ENCODE data around the gene CCDC149.

DNA sequence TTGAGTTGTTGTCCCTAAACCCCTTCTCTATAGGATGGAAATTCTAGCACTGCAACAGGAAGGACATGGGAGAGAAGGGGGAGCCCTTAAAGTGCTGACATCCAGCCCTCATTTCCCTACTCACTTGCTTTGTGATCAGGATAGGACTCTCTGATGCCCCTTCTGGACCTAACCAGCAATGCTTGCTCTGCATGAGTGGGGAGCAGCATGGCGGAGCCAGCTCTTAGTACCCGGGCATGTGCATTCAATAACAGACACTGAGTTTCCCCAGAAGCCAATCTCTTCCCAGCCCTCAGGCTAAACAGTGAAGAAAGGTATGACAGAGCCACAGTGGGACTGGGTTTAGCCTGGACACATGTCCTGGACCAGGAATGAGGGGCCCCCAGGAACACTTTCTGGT lies 103.5 kb downstream of the CCDC149 start:
- TF ChIP-seq, protein P1, sequence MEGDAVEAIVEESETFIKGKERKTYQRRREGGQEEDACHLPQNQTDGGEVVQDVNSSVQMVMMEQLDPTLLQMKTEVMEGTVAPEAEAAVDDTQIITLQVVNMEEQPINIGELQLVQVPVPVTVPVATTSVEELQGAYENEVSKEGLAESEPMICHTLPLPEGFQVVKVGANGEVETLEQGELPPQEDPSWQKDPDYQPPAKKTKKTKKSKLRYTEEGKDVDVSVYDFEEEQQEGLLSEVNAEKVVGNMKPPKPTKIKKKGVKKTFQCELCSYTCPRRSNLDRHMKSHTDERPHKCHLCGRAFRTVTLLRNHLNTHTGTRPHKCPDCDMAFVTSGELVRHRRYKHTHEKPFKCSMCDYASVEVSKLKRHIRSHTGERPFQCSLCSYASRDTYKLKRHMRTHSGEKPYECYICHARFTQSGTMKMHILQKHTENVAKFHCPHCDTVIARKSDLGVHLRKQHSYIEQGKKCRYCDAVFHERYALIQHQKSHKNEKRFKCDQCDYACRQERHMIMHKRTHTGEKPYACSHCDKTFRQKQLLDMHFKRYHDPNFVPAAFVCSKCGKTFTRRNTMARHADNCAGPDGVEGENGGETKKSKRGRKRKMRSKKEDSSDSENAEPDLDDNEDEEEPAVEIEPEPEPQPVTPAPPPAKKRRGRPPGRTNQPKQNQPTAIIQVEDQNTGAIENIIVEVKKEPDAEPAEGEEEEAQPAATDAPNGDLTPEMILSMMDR (IDR thresholded peaks at IDR 0.05; ENCODE audit: insufficient read depth, low read depth, low read length): no peak
- no peak for TF ChIP-seq EZH2 (IDR thresholded peaks at IDR 0.05; ENCODE audit: insufficient read depth, low read length)

All from astrocyte (in vitro differentiated cells and primary cell).